Stimulated activated CD8-positive, alpha-beta memory T cell treated with anti-CD3 and anti-CD28 coated beads, Interleukin-7, amount 100 ng/mL, for 4 hours (primary cell): Measurements from ENCODE around the gene CASR.

Experiments
- DNase-seq, 2 donors: peaks; one replicate each; pipeline ENCODE4 v3.0.0-alpha.2; 2020; ENCODE audit warnings: low read depth in 2 of 2

The CASR gene

GRCh38 chr3:122306622-122306953 is 123.1 kb downstream of the CASR start:
- DNase-seq, result no peak

- no peak for DNase-seq
These were observed 123.7 kb downstream of the CASR start for GRCh38 chr3:122307094-122307687.

- DNase-seq, result no peak
These were observed 124.5 kb downstream of the CASR start for GRCh38 chr3:122307976-122308375.

- no peak for DNase-seq
These were observed 126.9 kb downstream of the CASR start for GRCh38 chr3:122310361-122310760.

- DNase-seq, result no peak
These were observed 129.4 kb downstream of the CASR start for GRCh38 chr3:122312826-122313225.

- no peak for DNase-seq
These were observed 129.8 kb downstream of the CASR start for GRCh38 chr3:122313281-122313680.

- DNase-seq, result no peak
These were observed 130.9 kb downstream of the CASR start for GRCh38 chr3:122314228-122314876.

GRCh38 chr3:122315619-122316018 is 132.2 kb downstream of the CASR start:
- DNase-seq, result no peak

GRCh38 chr3:122316368-122316767 is 132.9 kb downstream of the CASR start:
- DNase-seq, result no peak

- DNase-seq, result no peak
These were observed 135.2 kb downstream of the CASR start for GRCh38 chr3:122318620-122319019.

GRCh38 chr3:122322095-122323075 is 138.9 kb downstream of the CASR start:
- no peak for DNase-seq

GRCh38 chr3:122324871-122325323 is 141.4 kb downstream of the CASR start, which contains the start of gene CSTA:
TSS of gene CSTA (plus strand) at chr3:122325248. CDS start at chr3:122325293, 45 bp downstream.
- no peak for DNase-seq

- DNase-seq, result no peak
These were observed 142.3 kb downstream of the CASR start for GRCh38 chr3:122325769-122326168.

GRCh38 chr3:122331886-122332285 is 148.4 kb downstream of the CASR start:
- DNase-seq, result no peak

- DNase-seq, result no peak
These were observed 149.1 kb downstream of the CASR start for GRCh38 chr3:122332551-122332950.
